GM12878 (cell line): ENCODE results near the gene TMEM225B. TPM values are rescaled to one million over a fixed set of nuclear protein-coding genes. Genes with fewer than 3 reads are reported as not detected.

Source experiments
- ATAC-seq: fragments of 200-7000 bp; cut with Tn5 transposase; 3 replicates; pipeline ENCODE4 v1.9.1; 2020; ENCODE audit warnings: mild to moderate bottlenecking, moderate library complexity
- BruUV-seq: library from RNA; stranded (reverse); fragments of 400-500 nt; replicated peaks from 2 replicates; lab custom pipeline; 2021; lab: Mats Ljungman, UMichigan
- CTCF ChIA-PET: fragments of 300-600 bp; sonication (Branson Sonifier 250); formaldehyde crosslinking; extraction: SDS; loops from one replicate; lab custom pipeline; 2021; ENCODE audit warnings: inconsistent platforms; lab: Yijun Ruan, JAX
- POLR2A ChIA-PET: fragments of 350-600 bp; formaldehyde crosslinking; extraction: SDS; loops from one replicate; lab custom pipeline; 2021; ENCODE audit warnings: inconsistent platforms; lab: Charles Lee
- RAD21 ChIA-PET: fragments of 300-600 bp; sonication (Branson Sonifier 250); formaldehyde crosslinking; loops from one replicate; lab custom pipeline; 2023; ENCODE audit warnings: antibody characterized with exemption; ENCODE audit not compliant: unreplicated experiment; lab: Charles Lee
- SMC1A ChIA-PET: fragments of 300-600 bp; sonication (Branson Sonifier 250); formaldehyde crosslinking; loops from one replicate; lab custom pipeline; 2023; ENCODE audit not compliant: unreplicated experiment, uncharacterized antibody; lab: Charles Lee
- DNase-seq: peaks from one replicate; pipeline ENCODE4 v3.0.0-alpha.2; 2011; ENCODE audit warnings: low read depth, low spot score
- FAIRE-seq: peaks from 3 replicates; lab custom pipeline; 2011; peaks lifted over from hg19 to GRCh38; lab: Jason Lieb, UNC
- H2AFZ ChIP-seq: 2 replicates; pipeline ENCODE4 v1.6.0; 2011; ENCODE audit warnings: low read depth, low read length, control low read depth; ENCODE audit not compliant: control insufficient read depth
- H3K27ac ChIP-seq: 2 replicates; pipeline ENCODE4 v1.5.1; 2011; ENCODE audit warnings: control low read depth; ENCODE audit not compliant: control insufficient read depth, insufficient read depth
- H3K27me3 ChIP-seq, 2 experiments: replicated peaks in 1 of 2; 2 replicates each; pipeline versions ENCODE4 v1.6.0 to v1.6.1; 2011; ENCODE audit warnings: low read length in 1 of 2; ENCODE audit not compliant: control insufficient read depth in 2 of 2, insufficient read depth in 2 of 2
- H3K36me3 ChIP-seq, 2 experiments: 2 replicates each; pipeline ENCODE4 v1.5.1; 2011; ENCODE audit warnings: low read length in 1 of 2; ENCODE audit not compliant: control insufficient read depth in 2 of 2, insufficient read depth in 2 of 2
- H3K4me1 ChIP-seq: 2 replicates; pipeline ENCODE4 v1.6.1; 2011; ENCODE audit warnings: mild to moderate bottlenecking, low read length, moderate library complexity, mixed read lengths; ENCODE audit not compliant: control insufficient read depth, insufficient read depth
- H3K4me2 ChIP-seq: 2 replicates; pipeline ENCODE4 v1.6.0; 2011; ENCODE audit warnings: control low read depth; ENCODE audit not compliant: control insufficient read depth, insufficient read depth
- H3K4me3 ChIP-seq: fragments of 200-600 bp; sonication (generic); 2 replicates; pipeline ENCODE4 v1.5.1; 2016
- H3K79me2 ChIP-seq: 2 replicates; pipeline ENCODE4 v1.6.0; 2011; ENCODE audit warnings: low read length; ENCODE audit not compliant: control insufficient read depth, insufficient read depth
- H3K9ac ChIP-seq: 2 replicates; pipeline ENCODE4 v1.8.0; 2011; ENCODE audit warnings: low read length, control low read depth, mixed read lengths; ENCODE audit not compliant: control insufficient read depth, insufficient read depth
- H3K9me3 ChIP-seq: replicated peaks from 3 replicates; pipeline ENCODE4 v1.5.1; 2011; ENCODE audit warnings: mild to moderate bottlenecking, low read length; ENCODE audit not compliant: control insufficient read depth, insufficient read depth
- H4K20me1 ChIP-seq: 2 replicates; pipeline ENCODE4 v1.6.0; 2011; ENCODE audit not compliant: control insufficient read depth, insufficient read depth
- BACH1 ChIP-seq: fragments of 450-650 bp; IDR thresholded peaks from 2 replicates; pipeline ENCODE4 v1.6.1; 2017; ENCODE audit warnings: mild to moderate bottlenecking, borderline replicate concordance
- CHD1 ChIP-seq: IDR thresholded peaks from 2 replicates; pipeline ENCODE4 v1.6.1; 2012; ENCODE audit warnings: low read depth, low read length, improper control_type of control experiment
- CREM ChIP-seq: IDR thresholded peaks from 2 replicates; pipeline ENCODE4 v1.6.1; 2014; ENCODE audit warnings: antibody characterized with exemption, low read depth
- FOXM1 ChIP-seq: IDR thresholded peaks from 2 replicates; pipeline ENCODE4 v1.6.1; 2012; ENCODE audit warnings: low read depth, mild to moderate bottlenecking, inconsistent platforms, low read length, moderate library complexity
- HDAC6 ChIP-seq: fragments of 200-600 bp; sonication (generic); IDR thresholded peaks from one replicate; pipeline ENCODE4 v1.8.0; 2017; ENCODE audit warnings: antibody characterized with exemption; ENCODE audit not compliant: unreplicated experiment
- IRF4 ChIP-seq: IDR thresholded peaks from 2 replicates; pipeline ENCODE4 v1.6.1; 2011; ENCODE audit warnings: low read depth, low read length
- MEF2A ChIP-seq: IDR thresholded peaks from 2 replicates; pipeline ENCODE4 v1.6.1; 2011; ENCODE audit warnings: low read depth, mild to moderate bottlenecking, low read length, moderate library complexity; ENCODE audit not compliant: insufficient read depth
- NBN ChIP-seq: fragments of 450-650 bp; IDR thresholded peaks from 2 replicates; pipeline ENCODE4 v1.6.1; 2016
- SP1 ChIP-seq: IDR thresholded peaks from one replicate; pipeline ENCODE4 v1.6.1; 2011; ENCODE audit warnings: low read depth, low read length
- ZNF207 ChIP-seq: fragments of 450-650 bp; IDR thresholded peaks from 2 replicates; pipeline ENCODE4 v1.6.1; 2014; ENCODE audit warnings: antibody characterized with exemption, mild to moderate bottlenecking, borderline replicate concordance
- ZNF384 ChIP-seq: IDR thresholded peaks from 2 replicates; pipeline ENCODE4 v1.6.1; 2012; ENCODE audit warnings: low read depth, mild to moderate bottlenecking, low read length, improper control_type of control experiment, borderline replicate concordance
- WGBS: methylation state at CpG from one replicate; pipeline ENCODE4 v1.1.6; 2016; ENCODE audit warnings: low lambda C conversion rate; ENCODE audit not compliant: insufficient replicate concordance, insufficient coverage; ENCODE audit errors: missing lambda C conversion rate; 5-methylcytosine and 5-hydroxymethylcytosine counted together
- in situ Hi-C: fragments of 300-500 bp; cut with MboI; formaldehyde crosslinking; loops from 9 replicates; pipeline ENCODE4 v1.14.3; 2018; ENCODE audit warnings: mixed read lengths
- intact Hi-C: fragments of 100-400 bp; cut with micrococcal nuclease; formaldehyde crosslinking; loops from one replicate; pipeline ENCODE4 v1.14.2; 2022; ENCODE audit not compliant: unreplicated experiment
- polyA plus RNA-seq, 11 experiments: library from polyadenylated mRNA; depleted of rRNA in 4 of 11; unstranded in 6 of 11; stranded (reverse) in 5 of 11; fragments of >200 nt; fragmentation: Nextera tagmentation in 4 of 11; fragmentation: Illumina TruSeq in 1 of 11; extraction: Ambion mirVana in 4 of 11; extraction: Trizol in 1 of 11; gene quantifications; 1 replicate in 1 of 11; 2 replicates in 10 of 11; pipeline versions ENCODE4 v1.2.1 to v1.2.3, GENCODE V29; 2011 to 2016; ENCODE audit warnings: inconsistent platforms in 2 of 11, missing spikeins in 2 of 11, low read depth in 1 of 11
- total RNA-seq, 4 experiments: library from RNA; depleted of rRNA in 3 of 4; stranded (reverse); fragments of >200 nt in 3 of 4; fragmentation: Illumina TruSeq in 1 of 4; extraction: Trizol in 1 of 4; gene quantifications; 2 replicates each; pipeline versions ENCODE4 v1.2.1 to v1.2.3, GENCODE V29; 2013 to 2021

TMEM225B gene
- total and polyA plus RNA-seq, 10 of the 15 experiments (the other 5 are each of a cell fraction or from before 2014, with no cell fraction given) = 0.22 to 1.9 (median 0.43) TPM

DNA sequence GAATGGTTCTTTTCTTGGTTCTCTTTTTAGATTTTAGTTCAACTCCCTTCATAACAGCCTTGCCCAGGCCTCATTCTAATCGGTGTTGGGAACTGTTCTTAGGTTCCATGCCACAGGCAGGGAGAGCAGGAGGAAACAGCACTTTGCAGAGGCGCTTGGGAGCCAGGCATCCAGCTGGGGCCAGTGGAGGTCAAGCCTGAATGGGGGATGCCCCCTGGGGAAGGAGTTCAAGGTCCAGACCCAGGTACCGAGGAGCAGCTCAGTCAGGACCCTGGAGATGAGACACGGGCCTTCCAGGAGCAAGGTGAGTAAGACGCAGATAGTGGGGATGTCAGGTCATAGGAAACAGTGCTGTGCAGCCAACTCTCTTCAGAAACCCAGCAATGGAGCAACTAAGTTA is 23.2 kb downstream of the TMEM225B start:
- ChIA-PET RAD21 (no interaction called here), POLR2A (no interaction called here), CTCF (interaction anchor here (1.0 to 1.5 kb wide), 2 partner anchors 16 to 299 kb away, joined by 3 to 4 read pairs; no protein-coding TSS in a partner anchor), SMC1A (interaction anchor here (1.0 to 1.4 kb wide), 2 partner anchors 10 to 183 kb away, joined by 3 to 6 read pairs; partner anchors contain the start of genes CPSF4 and PTCD1)
- TF ChIP-seq IRF4 (no peak), ZNF207 (no peak), MEF2A (no peak), SP1 (no peak), NBN (no peak), CHD1 (no peak), FOXM1 (no peak), HDAC6 (no peak), ZNF384 (no peak), CREM (no peak), BACH1 (no peak)
- Histone ChIP-seq H3K9ac (no peak overlapping the region), H3K4me1 (no peaks in the 10 kb centered on the region), H3K79me2 (peaks cover 18% of the 10 kb centered on the region), H3K27ac (no peak overlapping the region), H4K20me1 (no peaks in the 10 kb centered on the region), H2AFZ (no peak overlapping the region), H3K4me3 (no peak overlapping the region), H3K9me3 (no peaks in the 10 kb centered on the region), H3K4me2 (no peak overlapping the region), H3K27me3 (no peaks in the 10 kb centered on the region), H3K36me3 (peaks cover 26 to 51% of the 10 kb centered on the region in 2 experiments)
- no peak for ATAC-seq
- no peak for DNase-seq
- intact Hi-C loops (no loop called here), in situ Hi-C loops (no loop called here)
- WGBS = 100% methylated on average over 4 of the region's 5 CpGs
- no peak for FAIRE-seq
- BruUV-seq = no TSS peak
